PFSK-1 (cell line): Measurements from ENCODE around the gene GIMAP8.

ENCODE experiments used
- FOXP2 ChIP-seq: optimal IDR thresholded peaks from 2 replicates; pipeline ENCODE3; 2011; ENCODE audit warnings: borderline replicate concordance, control low read depth, inconsistent platforms; ENCODE audit not compliant: insufficient read depth; ENCODE audit errors: extremely low read length, extremely low read depth
- POLR2AphosphoS5 ChIP-seq: IDR thresholded peaks from 2 replicates; pipeline ENCODE4 v1.6.1; 2012; ENCODE audit warnings: low read depth, mild to moderate bottlenecking, control low read depth, low read length, moderate library complexity
- REST ChIP-seq, 2 experiments: IDR thresholded peaks; 2 replicates each; pipeline versions ENCODE4 v1.6.1 to v1.8.0; 2011 to 2012; ENCODE audit warnings: low read depth in 2 of 2, low read length in 2 of 2, control low read depth in 1 of 2, inconsistent platforms in 1 of 2, mild to moderate bottlenecking in 1 of 2, moderate library complexity in 1 of 2; ENCODE audit not compliant: insufficient read depth in 1 of 2
- SIN3A ChIP-seq: IDR thresholded peaks from 2 replicates; pipeline ENCODE4 v1.6.1; 2012; ENCODE audit warnings: mild to moderate bottlenecking, low read length, moderate library complexity, borderline replicate concordance; ENCODE audit not compliant: insufficient read depth
- TAF1 ChIP-seq: IDR thresholded peaks from 2 replicates; pipeline ENCODE4 v1.6.1; 2012; ENCODE audit warnings: low read length, control low read depth, borderline replicate concordance; ENCODE audit not compliant: insufficient read depth

Gene GIMAP8

GRCh38 chr7:150520145-150520544 lies 69.7 kb downstream of the GIMAP8 start:
- no peak for TF ChIP-seq TAF1

GRCh38 chr7:150524018-150524417 lies 73.6 kb downstream of the GIMAP8 start:
- TF ChIP-seq SIN3A = no peak
- no peak for TF ChIP-seq TAF1
- TF ChIP-seq REST (IDR thresholded peaks at IDR 0.05; ENCODE audit: insufficient read depth in 1 of 2, low read depth in 2 of 2, low read length in 2 of 2) = no peak
- TF ChIP-seq FOXP2 = no peak
- TF ChIP-seq POLR2AphosphoS5 = no peak
